Cardiac muscle cell (in vitro differentiated cells and primary cell): ENCODE results near the gene FGGY. TPM values are rescaled to one million over a fixed set of nuclear protein-coding genes. Genes with fewer than 3 reads are reported as not detected.

ENCODE experiments used
- DNase-seq, 2 donors: peaks; one replicate each; pipeline versions ENCODE4 v3.0.0 to v3.0.0-alpha.2; 2010 to 2017; ENCODE audit warnings: low read depth in 1 of 2, low spot score in 1 of 2
- H3K27ac ChIP-seq: fragments of 200-600 bp; sonication (generic); 2 replicates; pipeline ENCODE4 v1.5.1; 2016
- H3K27me3 ChIP-seq: fragments of 200-600 bp; sonication (generic); 2 replicates; pipeline ENCODE4 v1.6.0; 2016; ENCODE audit warnings: control low read depth
- H3K36me3 ChIP-seq: fragments of 200-600 bp; sonication (generic); 2 replicates; pipeline ENCODE4 v1.5.1; 2016; ENCODE audit warnings: control low read depth
- H3K4me1 ChIP-seq: fragments of 200-600 bp; sonication (generic); 2 replicates; pipeline ENCODE4 v1.8.1; 2017; ENCODE audit warnings: low read depth, mild to moderate bottlenecking, mixed run types
- H3K4me3 ChIP-seq: fragments of 200-600 bp; sonication (generic); 2 replicates; pipeline ENCODE4 v1.5.1; 2016; ENCODE audit warnings: mild to moderate bottlenecking
- H3K9me3 ChIP-seq: fragments of 200-600 bp; sonication (generic); 2 replicates; pipeline ENCODE4 v1.5.1; 2017; ENCODE audit warnings: low read depth, mild to moderate bottlenecking, control low read depth
- CTCF ChIP-seq: IDR thresholded peaks from 2 replicates; pipeline ENCODE4 v1.5.1; 2012; ENCODE audit warnings: low read depth, mild to moderate bottlenecking, low read length
- polyA plus RNA-seq: library from polyadenylated mRNA; unstranded; fragments of >200 nt; fragmentation: Nextera tagmentation; extraction: Ambion mirVana; gene quantifications from 2 replicates; pipeline ENCODE4 v1.2.1, GENCODE V29; 2016
- total RNA-seq: library from RNA; depleted of rRNA; stranded (reverse); fragments of >200 nt; gene quantifications from 2 replicates; pipeline ENCODE4 v1.2.3, GENCODE V29; 2016

The FGGY gene
- total and polyA plus RNA-seq, 2 experiments from 2014 or later, result 9.8 to 14.5 TPM

- peak; percentile 53 for TF ChIP-seq CTCF
- Histone ChIP-seq H3K27ac (peak overlapping the region; percentile 77), H3K9me3 (no peaks in the 10 kb centered on the region), H3K4me1 (peaks cover 34% of the 10 kb centered on the region), H3K4me3 (no peak overlapping the region), H3K27me3 (no peaks in the 10 kb centered on the region), H3K36me3 (no peaks in the 10 kb centered on the region)
- DNase-seq, result peak in 1 of 2 donors; percentile 61
Observed at GRCh38 chr1:59718064-59718988, 421.4 kb downstream of the FGGY start.

- no peaks in the 10 kb centered on the region for H3K9me3 ChIP-seq
- H3K27me3 ChIP-seq, result no peaks in the 10 kb centered on the region
- no peak for TF ChIP-seq CTCF
- peak in 1 of 2 donors; percentile 68 for DNase-seq
- H3K27ac ChIP-seq, result peak overlapping the region; percentile 77
- no peaks in the 10 kb centered on the region for H3K36me3 ChIP-seq
- peaks cover 34% of the 10 kb centered on the region for H3K4me1 ChIP-seq
- H3K4me3 ChIP-seq, result no peak overlapping the region
Observed at GRCh38 chr1:59718989-59719360, 422.1 kb downstream of the FGGY start.

DNA sequence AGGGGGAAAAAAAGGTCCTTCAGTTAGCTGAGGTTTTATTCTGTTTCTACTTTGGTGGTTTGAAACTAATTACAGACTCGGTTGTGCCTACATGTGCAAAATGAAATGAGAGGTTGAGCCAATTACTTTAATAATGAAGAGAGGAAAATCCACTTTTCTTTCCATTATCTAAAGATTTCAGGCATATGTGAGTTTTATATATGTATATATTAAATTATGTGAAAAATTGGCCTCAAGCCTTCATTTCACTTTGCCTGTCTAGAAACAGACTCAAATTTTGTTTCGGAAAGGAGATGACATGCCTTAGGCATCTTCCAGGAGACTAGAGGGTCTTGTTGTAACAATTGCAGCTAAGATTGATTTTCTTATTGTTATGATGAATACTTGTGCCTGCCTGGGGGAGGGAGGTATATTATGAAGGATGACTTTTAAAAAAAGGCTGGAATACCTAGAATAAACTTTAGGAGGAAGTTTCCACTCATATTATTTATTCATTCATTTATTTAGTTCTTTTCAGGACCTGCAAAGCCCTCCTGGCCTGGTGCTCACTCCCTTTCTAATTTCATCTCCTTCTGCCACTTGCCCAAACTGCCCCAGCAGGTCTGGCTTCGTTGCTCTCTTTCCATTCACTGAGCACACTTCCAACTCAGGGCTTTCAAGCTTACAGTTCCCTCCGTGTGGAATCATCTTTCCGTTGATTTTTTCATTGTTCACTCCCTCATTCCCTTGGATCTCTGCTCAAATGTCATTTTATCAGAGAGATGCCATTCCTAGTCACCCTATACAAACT, 423.6 kb downstream of the FGGY start:
- TF ChIP-seq CTCF, result no peak
- no peak for DNase-seq
- H3K4me3 ChIP-seq, result no peak overlapping the region
- no peaks in the 10 kb centered on the region for H3K36me3 ChIP-seq
- peaks cover 34% of the 10 kb centered on the region for H3K4me1 ChIP-seq
- H3K9me3 ChIP-seq, result no peaks in the 10 kb centered on the region
- no peaks in the 10 kb centered on the region for H3K27me3 ChIP-seq
- peak overlapping the region; percentile 77 for H3K27ac ChIP-seq

- DNase-seq, result peak in 1 of 2 donors; percentile 47
- Histone ChIP-seq H3K36me3 (no peaks in the 10 kb centered on the region), H3K27me3 (no peaks in the 10 kb centered on the region), H3K4me1 (peaks cover 34% of the 10 kb centered on the region), H3K27ac (peak overlapping the region; percentile 75), H3K9me3 (no peaks in the 10 kb centered on the region), H3K4me3 (no peak overlapping the region)
- TF ChIP-seq CTCF, result no peak
Observed at GRCh38 chr1:59730302-59730701, 433.4 kb downstream of the FGGY start.

DNA sequence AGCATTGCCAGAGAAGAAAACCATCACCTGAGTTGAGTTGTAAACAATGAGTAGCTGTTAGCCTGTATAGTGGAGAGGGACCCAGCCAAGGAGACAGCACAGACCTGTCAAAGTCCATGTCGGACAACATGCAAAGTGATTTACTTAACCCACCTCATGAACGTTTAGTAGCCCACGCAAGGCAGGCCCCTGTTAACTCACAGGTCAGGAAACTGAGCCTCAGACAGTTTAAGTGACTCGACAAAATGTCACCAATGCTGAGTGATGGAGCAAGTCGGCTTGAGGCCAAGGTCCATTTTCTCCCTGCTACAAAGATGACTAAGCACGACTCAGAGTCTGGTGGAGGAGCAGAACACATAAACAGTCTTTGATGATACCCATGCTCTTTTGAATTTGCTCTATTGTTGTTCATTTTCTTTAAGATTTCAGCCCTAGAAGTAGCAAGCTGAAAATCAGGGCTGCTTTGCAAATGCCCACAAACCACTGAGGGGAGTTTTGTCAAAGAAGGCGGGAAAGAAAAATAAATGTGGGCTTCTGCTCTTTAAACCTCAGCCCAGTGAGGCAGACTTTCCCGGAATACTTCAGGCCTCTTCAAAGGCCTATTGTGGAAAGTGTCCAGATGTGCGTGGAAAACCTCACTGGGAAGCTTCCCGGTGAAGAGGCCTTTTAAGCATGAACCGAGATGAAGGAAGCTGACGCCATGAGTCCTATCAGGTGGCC, 434.0 kb downstream of the FGGY start:
- peaks cover 34% of the 10 kb centered on the region for H3K4me1 ChIP-seq
- H3K27ac ChIP-seq, result peak overlapping the region; percentile 75
- no peaks in the 10 kb centered on the region for H3K9me3 ChIP-seq
- H3K4me3 ChIP-seq, result no peak overlapping the region
- no peak for TF ChIP-seq CTCF
- H3K36me3 ChIP-seq, result no peaks in the 10 kb centered on the region
- H3K27me3 ChIP-seq, result no peaks in the 10 kb centered on the region
- peak in 1 of 2 donors; percentile 84 for DNase-seq
